HCT116 (cell line): ENCODE measurements around the gene XDH. TPM values are rescaled to one million over a fixed set of nuclear protein-coding genes. Genes with fewer than 3 reads are reported as not detected.

Experiments used
- ATAC-seq: fragments of 200-7000 bp; cut with Tn5 transposase; 2 replicates; pipeline ENCODE4 v1.9.1; 2020; ENCODE audit warnings: mild to moderate bottlenecking, moderate library complexity
- BruUV-seq: library from RNA; stranded (reverse); fragments of 400-500 nt; replicated peaks from 2 replicates; lab custom pipeline; 2021; lab: Mats Ljungman, UMichigan
- CTCF ChIA-PET: fragments of 300-600 bp; sonication (Branson Sonifier 250); formaldehyde crosslinking; loops from one replicate; lab custom pipeline; 2021; ENCODE audit warnings: antibody characterized with exemption; lab: Charles Lee
- POLR2A ChIA-PET: fragments of 300-600, 350-600 bp; sonication (Branson Sonifier 250); formaldehyde crosslinking; loops from one replicate; lab custom pipeline; 2021; ENCODE audit warnings: antibody characterized with exemption; lab: Charles Lee
- RAD21 ChIA-PET, 2 experiments: fragments of 300-600 bp; sonication (Branson Sonifier 250); formaldehyde crosslinking; loops; one replicate each; lab custom pipeline; 2023; ENCODE audit warnings: low total read pairs in 2 of 2; ENCODE audit not compliant: uncharacterized antibody in 2 of 2, unreplicated experiment in 2 of 2, low non-redundant PET in 1 of 2; lab: Charles Lee
- DNase-seq: peaks from one replicate; pipeline ENCODE4 v3.0.0-alpha.2; 2010; ENCODE audit warnings: low read depth, low spot score
- H2AFZ ChIP-seq: fragments of 200-600 bp; shearing (Covaris generic), sonication (generic); 2 replicates; pipeline ENCODE4 v1.6.1; 2017; ENCODE audit warnings: low read depth, mixed run types, mixed read lengths, antibody characterized with exemption, low read length; ENCODE audit not compliant: poor library complexity, severe bottlenecking
- H3K27ac ChIP-seq: 2 replicates; pipeline ENCODE4 v1.5.1; 2012; ENCODE audit warnings: low read depth, low read length
- H3K27me3 ChIP-seq: fragments of 200-600 bp; sonication (generic); 2 replicates; pipeline ENCODE4 v1.6.1; 2016; ENCODE audit warnings: mixed run types, low read length, mixed read lengths; ENCODE audit not compliant: insufficient read depth
- H3K36me3 ChIP-seq, 2 experiments: fragments of 200-500 bp in 1 of 2; fragments of 200-600 bp in 1 of 2; sonication (Bioruptor generic) in 1 of 2; sonication (generic) in 1 of 2; 2 replicates each; pipeline versions ENCODE4 v1.5.1 to v1.6.1; 2014 to 2016; ENCODE audit warnings: low read length in 2 of 2, inconsistent platforms in 1 of 2, mixed read lengths in 1 of 2, mixed run types in 1 of 2; ENCODE audit not compliant: insufficient read depth in 2 of 2, control insufficient read depth in 1 of 2
- H3K4me1 ChIP-seq, 2 experiments: fragments of 200-600 bp in 1 of 2; sonication (generic) in 1 of 2; 2 replicates each; pipeline versions ENCODE4 v1.5.1 to v1.6.1; 2012 to 2017; ENCODE audit warnings: low read length in 2 of 2, inconsistent platforms in 1 of 2, mild to moderate bottlenecking in 1 of 2, mixed read lengths in 1 of 2, mixed run types in 1 of 2, moderate library complexity in 1 of 2; ENCODE audit not compliant: insufficient read depth in 2 of 2, control insufficient read depth in 1 of 2
- H3K4me2 ChIP-seq: fragments of 200-600 bp; sonication (generic); 2 replicates; pipeline ENCODE4 v1.6.1; 2017; ENCODE audit warnings: mixed run types, low read length, mixed read lengths
- H3K4me3 ChIP-seq, 2 experiments: fragments of 200-600 bp in 1 of 2; sonication (generic) in 1 of 2; replicated peaks in 1 of 2; 2 replicates each; pipeline ENCODE4 v1.5.1; 2011 to 2016; ENCODE audit warnings: low read length in 2 of 2, control low read depth in 1 of 2, low read depth in 1 of 2, mild to moderate bottlenecking in 1 of 2, mixed read lengths in 1 of 2, mixed run types in 1 of 2
- H3K79me2 ChIP-seq: fragments of 200-600 bp; sonication (generic); 2 replicates; pipeline ENCODE4 v1.6.1; 2017; ENCODE audit warnings: mild to moderate bottlenecking, mixed run types, low read length, moderate library complexity, mixed read lengths; ENCODE audit not compliant: insufficient read depth
- H3K9ac ChIP-seq: fragments of 200-600 bp; sonication (generic); 2 replicates; pipeline ENCODE4 v1.6.1; 2016; ENCODE audit warnings: low read length, mixed read lengths
- H3K9me2 ChIP-seq: fragments of 200-600 bp; sonication (generic), shearing (Covaris generic); 2 replicates; pipeline ENCODE4 v1.6.1; 2017; ENCODE audit warnings: mixed run types, mild to moderate bottlenecking, moderate library complexity; ENCODE audit not compliant: insufficient read depth
- H3K9me3 ChIP-seq, 2 experiments: fragments of 200-500 bp in 1 of 2; fragments of 200-600 bp in 1 of 2; sonication (Bioruptor generic) in 1 of 2; sonication (generic) in 1 of 2; 2 replicates each; pipeline ENCODE4 v1.6.1; 2014 to 2017; ENCODE audit warnings: low read length in 2 of 2, mixed read lengths in 2 of 2, inconsistent platforms in 1 of 2, low read depth in 1 of 2, mild to moderate bottlenecking in 1 of 2, mixed run types in 1 of 2, moderate library complexity in 1 of 2; ENCODE audit not compliant: control insufficient read depth in 1 of 2, insufficient read depth in 1 of 2
- H4K20me1 ChIP-seq: fragments of 200-600 bp; sonication (generic), shearing (Covaris generic); 2 replicates; pipeline ENCODE4 v1.6.1; 2017; ENCODE audit warnings: mixed run types, mild to moderate bottlenecking, moderate library complexity; ENCODE audit not compliant: insufficient read depth
- CBX3 ChIP-seq: IDR thresholded peaks from 2 replicates; pipeline ENCODE4 v1.6.1; 2012; ENCODE audit warnings: low read depth
- EGR1 ChIP-seq: IDR thresholded peaks from 2 replicates; pipeline ENCODE4 v1.6.1; 2012; ENCODE audit warnings: low read depth
- ELF1 ChIP-seq: IDR thresholded peaks from 2 replicates; pipeline ENCODE4 v1.6.1; 2012; ENCODE audit warnings: low read depth, borderline replicate concordance
- EZH2 ChIP-seq: fragments of 200-600 bp; sonication (generic); IDR thresholded peaks from 2 replicates; pipeline ENCODE4 v1.6.1; 2017; ENCODE audit warnings: antibody characterized with exemption, mixed run types
- FOSL1 ChIP-seq: IDR thresholded peaks from 2 replicates; pipeline ENCODE4 v1.6.1; 2012; ENCODE audit warnings: low read depth
- JUND ChIP-seq: IDR thresholded peaks from 2 replicates; pipeline ENCODE4 v1.6.1; 2012
- POLR2A ChIP-seq: IDR thresholded peaks from 2 replicates; pipeline ENCODE4 v1.7.0; 2011; ENCODE audit warnings: borderline replicate concordance; ENCODE audit not compliant: insufficient read depth, insufficient read length; ENCODE audit errors: extremely low read depth
- POLR2AphosphoS5 ChIP-seq: IDR thresholded peaks from 2 replicates; pipeline ENCODE4 v1.6.1; 2011; ENCODE audit warnings: mild to moderate bottlenecking, low read depth, low read length, moderate library complexity
- RAD21 ChIP-seq: IDR thresholded peaks from 2 replicates; pipeline ENCODE4 v1.6.1; 2012; ENCODE audit warnings: low read depth, mild to moderate bottlenecking
- SIN3A ChIP-seq: IDR thresholded peaks from 2 replicates; pipeline ENCODE4 v1.6.1; 2012; ENCODE audit warnings: low read depth
- SP1 ChIP-seq: IDR thresholded peaks from 2 replicates; pipeline ENCODE4 v1.6.1; 2012; ENCODE audit warnings: low read depth
- SRF ChIP-seq: IDR thresholded peaks from 2 replicates; pipeline ENCODE4 v1.6.1; 2012; ENCODE audit warnings: low read depth
- TCF7L2 ChIP-seq: IDR thresholded peaks from 2 replicates; pipeline ENCODE4 v1.7.0; 2011; ENCODE audit warnings: borderline replicate concordance, inconsistent platforms; ENCODE audit not compliant: insufficient read depth, insufficient read length; ENCODE audit errors: extremely low read depth
- YY1 ChIP-seq: IDR thresholded peaks from 2 replicates; pipeline ENCODE4 v1.6.1; 2011; ENCODE audit warnings: low read length, low read depth, moderate library complexity, mild to moderate bottlenecking; ENCODE audit not compliant: insufficient replicate concordance; ENCODE audit errors: extremely low read depth
- ZFX ChIP-seq: fragments of 450-650 bp; IDR thresholded peaks from 2 replicates; pipeline ENCODE4 v1.6.1; 2017
- ZNF274 ChIP-seq: fragments of 200-500 bp; sonication (Bioruptor generic); IDR thresholded peaks from 2 replicates; pipeline ENCODE4 v1.6.1; 2014; ENCODE audit warnings: mild to moderate bottlenecking, low read depth, low read length, inconsistent platforms
- intact Hi-C: fragments of 100-400 bp; cut with micrococcal nuclease; formaldehyde crosslinking; loops from 2 replicates; pipeline ENCODE4 v1.10.0; 2022
- total RNA-seq: library from RNA; stranded (reverse); gene quantifications from one replicate; pipeline ENCODE4 v1.2.1, GENCODE V29; 2021; ENCODE audit not compliant: unreplicated experiment
- TF ChIP-seq, protein P1 (sequence below): IDR thresholded peaks from 2 replicates; pipeline ENCODE4 v1.6.1; 2012
- TF ChIP-seq, protein P2 (sequence below), 3 experiments: fragments of 200-600 bp in 1 of 3; sonication (generic) in 1 of 3; IDR thresholded peaks in 2 of 3; conservative IDR thresholded peaks in 1 of 3; 2 replicates each; pipeline ENCODE4 v1.5.1; 2012 to 2017; ENCODE audit warnings: low read depth in 2 of 3, low read length in 2 of 3, antibody characterized with exemption in 1 of 3, borderline replicate concordance in 1 of 3, control low read depth in 1 of 3, mild to moderate bottlenecking in 1 of 3, mixed read lengths in 1 of 3, mixed run types in 1 of 3, moderate library complexity in 1 of 3; ENCODE audit not compliant: insufficient read depth in 1 of 3

Gene XDH
- total RNA-seq, 1 experiment from 2014 or later: 0.15 TPM

DNA sequence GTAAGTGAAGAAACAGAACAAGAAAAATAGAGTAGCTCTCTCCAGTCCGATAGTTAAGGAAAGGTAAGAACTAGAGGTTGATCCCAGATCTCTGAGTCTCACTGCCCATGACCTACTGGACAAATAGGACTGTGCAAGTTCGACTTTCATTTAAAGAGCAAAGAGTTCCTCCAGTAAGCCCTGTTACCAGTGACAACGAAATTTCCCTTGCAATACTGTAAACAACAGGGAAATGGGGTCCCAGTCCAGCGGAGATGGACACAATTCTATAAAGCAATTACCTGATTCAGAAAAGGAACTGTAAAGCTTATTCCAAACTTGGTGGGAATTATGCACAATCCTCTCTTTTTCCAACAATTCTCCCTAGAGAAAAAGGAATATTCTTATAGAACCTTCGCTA lies 65.9 kb downstream of the XDH start:
- no peaks in the 10 kb centered on the region for H3K36me3 ChIP-seq
- H3K79me2 ChIP-seq: no peaks in the 10 kb centered on the region
- no peak overlapping the region for H3K4me3 ChIP-seq
- no peak overlapping the region for H3K9ac ChIP-seq
- H2AFZ ChIP-seq: no peak overlapping the region
- no peak overlapping the region for H3K4me2 ChIP-seq
- ChIA-PET CTCF (no interaction called here), RAD21 (no interaction called here), POLR2A (no interaction called here)
- no peak for ATAC-seq
- no peak overlapping the region for H3K27ac ChIP-seq
- no TSS peak for BruUV-seq
- intact Hi-C loops: no loop called here
- H3K9me2 ChIP-seq: no peaks in the 10 kb centered on the region
- DNase-seq: no peak
- H3K4me1 ChIP-seq: no peaks in the 10 kb centered on the region
- TF ChIP-seq, protein P1, sequence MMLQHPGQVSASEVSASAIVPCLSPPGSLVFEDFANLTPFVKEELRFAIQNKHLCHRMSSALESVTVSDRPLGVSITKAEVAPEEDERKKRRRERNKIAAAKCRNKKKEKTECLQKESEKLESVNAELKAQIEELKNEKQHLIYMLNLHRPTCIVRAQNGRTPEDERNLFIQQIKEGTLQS: no peak
- TF ChIP-seq POLR2A (no peak), SP1 (no peak), CBX3 (no peak), RAD21 (no peak), EGR1 (no peak), ZFX (no peak), EZH2 (no peak), ZNF274 (no peak), JUND (no peak), FOSL1 (no peak), TCF7L2 (no peak), YY1 (no peak), ELF1 (no peak), POLR2AphosphoS5 (no peak), SIN3A (no peak), SRF (no peak)
- TF ChIP-seq, protein P2, sequence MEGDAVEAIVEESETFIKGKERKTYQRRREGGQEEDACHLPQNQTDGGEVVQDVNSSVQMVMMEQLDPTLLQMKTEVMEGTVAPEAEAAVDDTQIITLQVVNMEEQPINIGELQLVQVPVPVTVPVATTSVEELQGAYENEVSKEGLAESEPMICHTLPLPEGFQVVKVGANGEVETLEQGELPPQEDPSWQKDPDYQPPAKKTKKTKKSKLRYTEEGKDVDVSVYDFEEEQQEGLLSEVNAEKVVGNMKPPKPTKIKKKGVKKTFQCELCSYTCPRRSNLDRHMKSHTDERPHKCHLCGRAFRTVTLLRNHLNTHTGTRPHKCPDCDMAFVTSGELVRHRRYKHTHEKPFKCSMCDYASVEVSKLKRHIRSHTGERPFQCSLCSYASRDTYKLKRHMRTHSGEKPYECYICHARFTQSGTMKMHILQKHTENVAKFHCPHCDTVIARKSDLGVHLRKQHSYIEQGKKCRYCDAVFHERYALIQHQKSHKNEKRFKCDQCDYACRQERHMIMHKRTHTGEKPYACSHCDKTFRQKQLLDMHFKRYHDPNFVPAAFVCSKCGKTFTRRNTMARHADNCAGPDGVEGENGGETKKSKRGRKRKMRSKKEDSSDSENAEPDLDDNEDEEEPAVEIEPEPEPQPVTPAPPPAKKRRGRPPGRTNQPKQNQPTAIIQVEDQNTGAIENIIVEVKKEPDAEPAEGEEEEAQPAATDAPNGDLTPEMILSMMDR (IDR thresholded peaks at IDR 0.05 in 2 of 3, conservative IDR thresholded peaks at IDR 0.05 in 1 of 3; ENCODE audit: borderline replicate concordance in 1 of 3, insufficient read depth in 1 of 3, low read depth in 2 of 3, low read length in 2 of 3): no peak
- TF ChIP-seq, all 23 proteins: peak for 0
- Histone ChIP-seq H3K9me3 (no peaks in the 10 kb centered on the region), H3K27me3 (peaks cover 10% of the 10 kb centered on the region; the same call in 1 of the 2 replicates), H4K20me1 (no peaks in the 10 kb centered on the region)
